ENCODE results near the gene KLF11.

KLF11 gene

DNA sequence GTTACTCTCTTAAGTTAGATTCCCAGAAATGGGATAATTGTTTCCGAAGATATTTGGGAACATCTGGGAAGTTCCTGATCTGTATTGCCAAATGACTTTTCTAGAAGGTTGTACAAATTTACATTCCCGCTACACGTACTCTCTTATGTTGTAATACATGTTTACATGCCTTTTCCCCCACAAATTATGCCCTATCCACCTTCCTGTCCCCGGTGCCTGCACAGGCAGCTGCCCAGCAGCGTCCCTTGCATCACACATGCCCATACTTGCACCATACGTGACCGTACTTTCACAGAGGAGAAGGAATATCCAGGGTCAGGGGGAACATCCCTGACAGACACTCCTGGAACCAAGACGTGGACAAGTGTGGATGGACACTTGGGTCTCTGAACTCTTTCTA, 24.2 kb upstream of the KLF11 start:
- no peaks in the 10 kb centered on the region for H3K9me3 ChIP-seq (ENCODE audit: insufficient read depth, low read depth, low read length)
- no peaks in the 10 kb centered on the region for H3K4me1 ChIP-seq (ENCODE audit: insufficient read depth, low read length)
- H3K9ac ChIP-seq (ENCODE audit: low read depth, low read length) = no peak overlapping the region
- no peak overlapping the region for H3K27ac ChIP-seq (ENCODE audit: low read length)
- H3K36me3 ChIP-seq (ENCODE audit: insufficient read depth, low read depth, low read length) = no peaks in the 10 kb centered on the region
- H3K27me3 ChIP-seq (ENCODE audit: insufficient read depth, low read length) = no peaks in the 10 kb centered on the region
- H3K4me3 ChIP-seq (ENCODE audit: low read length) = no peak overlapping the region

GRCh38 chr2:10019602-10020400, 23.5 kb upstream of the KLF11 start:
- H3K27me3 ChIP-seq (ENCODE audit: insufficient read depth, low read length) = no peaks in the 10 kb centered on the region
- no peaks in the 10 kb centered on the region for H3K36me3 ChIP-seq (ENCODE audit: insufficient read depth, low read depth, low read length)
- no peaks in the 10 kb centered on the region for H3K4me1 ChIP-seq (ENCODE audit: insufficient read depth, low read length)
- H3K9me3 ChIP-seq (ENCODE audit: insufficient read depth, low read depth, low read length) = no peaks in the 10 kb centered on the region
- H3K27ac ChIP-seq (ENCODE audit: low read length) = no peak overlapping the region
- no peak overlapping the region for H3K9ac ChIP-seq (ENCODE audit: low read depth, low read length)
- no peak overlapping the region for H3K4me3 ChIP-seq (ENCODE audit: low read length)

DNA sequence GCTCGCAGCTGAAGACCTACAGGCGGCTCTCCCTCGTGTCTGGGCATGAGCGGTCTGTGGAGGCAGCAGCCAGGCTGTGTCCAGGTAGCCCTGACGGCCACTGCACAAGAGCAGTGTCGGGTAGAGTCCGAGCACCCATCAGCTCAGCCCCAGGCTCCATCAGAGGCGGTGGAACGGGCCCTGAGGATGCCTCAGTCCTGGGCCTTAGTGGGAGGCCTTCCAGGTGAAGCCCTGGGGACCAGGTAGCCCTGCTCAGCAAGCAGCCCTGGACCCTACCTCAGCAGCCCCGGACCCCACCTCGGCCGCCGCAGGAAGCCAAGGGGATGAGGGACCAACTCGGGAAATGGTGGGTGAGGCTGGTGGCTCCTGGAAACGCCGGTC, 21.3 kb upstream of the KLF11 start:
- no peaks in the 10 kb centered on the region for H3K36me3 ChIP-seq (ENCODE audit: insufficient read depth, low read depth, low read length)
- no peaks in the 10 kb centered on the region for H3K9me3 ChIP-seq (ENCODE audit: insufficient read depth, low read depth, low read length)
- H3K27ac ChIP-seq (ENCODE audit: low read length) = no peak overlapping the region
- no peaks in the 10 kb centered on the region for H3K27me3 ChIP-seq (ENCODE audit: insufficient read depth, low read length)
- H3K4me3 ChIP-seq (ENCODE audit: low read length) = no peak overlapping the region
- no peaks in the 10 kb centered on the region for H3K4me1 ChIP-seq (ENCODE audit: insufficient read depth, low read length)
- no peak overlapping the region for H3K9ac ChIP-seq (ENCODE audit: low read depth, low read length)

- Histone ChIP-seq H3K9ac (ENCODE audit: low read depth, low read length) (no peak overlapping the region), H3K36me3 (ENCODE audit: insufficient read depth, low read depth, low read length) (no peaks in the 10 kb centered on the region), H3K27me3 (ENCODE audit: insufficient read depth, low read length) (no peaks in the 10 kb centered on the region), H3K4me1 (ENCODE audit: insufficient read depth, low read length) (no peaks in the 10 kb centered on the region), H3K9me3 (ENCODE audit: insufficient read depth, low read depth, low read length) (no peaks in the 10 kb centered on the region), H3K27ac (ENCODE audit: low read length) (no peak overlapping the region), H3K4me3 (ENCODE audit: low read length) (no peak overlapping the region)
Observed at GRCh38 chr2:10022445-10022844, 20.9 kb upstream of the KLF11 start.

- no peak overlapping the region for H3K4me3 ChIP-seq (ENCODE audit: low read length)
- H3K4me1 ChIP-seq (ENCODE audit: insufficient read depth, low read length) = no peaks in the 10 kb centered on the region
- no peaks in the 10 kb centered on the region for H3K36me3 ChIP-seq (ENCODE audit: insufficient read depth, low read depth, low read length)
- H3K27me3 ChIP-seq (ENCODE audit: insufficient read depth, low read length) = no peaks in the 10 kb centered on the region
- no peaks in the 10 kb centered on the region for H3K9me3 ChIP-seq (ENCODE audit: insufficient read depth, low read depth, low read length)
- no peak overlapping the region for H3K27ac ChIP-seq (ENCODE audit: low read length)
- no peak overlapping the region for H3K9ac ChIP-seq (ENCODE audit: low read depth, low read length)
Observed at GRCh38 chr2:10022966-10023662, 20.2 kb upstream of the KLF11 start.

- Histone ChIP-seq H3K27ac (ENCODE audit: low read length) (no peak overlapping the region), H3K4me3 (ENCODE audit: low read length) (no peak overlapping the region), H3K27me3 (ENCODE audit: insufficient read depth, low read length) (no peaks in the 10 kb centered on the region), H3K9ac (ENCODE audit: low read depth, low read length) (no peak overlapping the region), H3K36me3 (ENCODE audit: insufficient read depth, low read depth, low read length) (no peaks in the 10 kb centered on the region), H3K9me3 (ENCODE audit: insufficient read depth, low read depth, low read length) (no peaks in the 10 kb centered on the region), H3K4me1 (ENCODE audit: insufficient read depth, low read length) (peaks cover 7% of the 10 kb centered on the region; the same call in 1 of the 2 replicates)
Observed at GRCh38 chr2:10026940-10027569, 16.3 kb upstream of the KLF11 start.

DNA sequence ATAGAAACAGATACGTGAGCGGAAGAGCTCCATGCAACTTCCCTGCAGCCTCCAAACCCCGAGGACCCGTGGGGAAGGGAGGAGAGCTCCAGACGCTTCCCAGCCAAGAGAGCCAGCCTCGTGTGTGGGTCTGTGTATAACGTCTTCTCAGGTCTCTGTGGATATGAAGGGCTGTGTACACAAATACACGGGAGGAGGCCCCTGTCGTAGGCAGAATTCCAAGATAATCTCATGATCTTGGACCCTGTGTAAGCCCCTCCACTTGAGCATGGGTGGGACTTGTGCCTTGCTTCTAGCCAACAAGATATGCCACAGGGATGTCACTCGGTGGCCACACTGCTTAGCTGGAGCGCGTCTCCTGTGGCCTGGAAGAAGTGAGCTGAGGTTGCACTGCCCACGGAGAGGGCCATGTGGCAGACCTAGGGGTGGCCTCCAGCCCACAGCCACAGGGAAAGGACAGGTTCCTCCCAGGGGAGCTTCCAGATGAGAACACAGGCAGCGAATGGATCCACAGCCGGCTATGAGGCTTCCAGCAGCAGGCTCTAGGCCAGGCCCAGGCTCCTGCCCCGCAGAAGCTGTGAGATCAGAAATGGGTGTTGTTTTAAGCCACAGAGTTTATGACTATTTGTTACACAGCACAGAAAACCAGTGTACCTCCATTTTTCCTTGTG, 15.6 kb upstream of the KLF11 start:
- no peaks in the 10 kb centered on the region for H3K27me3 ChIP-seq (ENCODE audit: insufficient read depth, low read length)
- H3K4me1 ChIP-seq (ENCODE audit: insufficient read depth, low read length) = peaks cover 7% of the 10 kb centered on the region; the same call in 1 of the 2 replicates
- H3K4me3 ChIP-seq (ENCODE audit: low read length) = no peak overlapping the region
- H3K9ac ChIP-seq (ENCODE audit: low read depth, low read length) = no peak overlapping the region
- no peaks in the 10 kb centered on the region for H3K36me3 ChIP-seq (ENCODE audit: insufficient read depth, low read depth, low read length)
- H3K27ac ChIP-seq (ENCODE audit: low read length) = no peak overlapping the region
- no peaks in the 10 kb centered on the region for H3K9me3 ChIP-seq (ENCODE audit: insufficient read depth, low read depth, low read length)

DNA sequence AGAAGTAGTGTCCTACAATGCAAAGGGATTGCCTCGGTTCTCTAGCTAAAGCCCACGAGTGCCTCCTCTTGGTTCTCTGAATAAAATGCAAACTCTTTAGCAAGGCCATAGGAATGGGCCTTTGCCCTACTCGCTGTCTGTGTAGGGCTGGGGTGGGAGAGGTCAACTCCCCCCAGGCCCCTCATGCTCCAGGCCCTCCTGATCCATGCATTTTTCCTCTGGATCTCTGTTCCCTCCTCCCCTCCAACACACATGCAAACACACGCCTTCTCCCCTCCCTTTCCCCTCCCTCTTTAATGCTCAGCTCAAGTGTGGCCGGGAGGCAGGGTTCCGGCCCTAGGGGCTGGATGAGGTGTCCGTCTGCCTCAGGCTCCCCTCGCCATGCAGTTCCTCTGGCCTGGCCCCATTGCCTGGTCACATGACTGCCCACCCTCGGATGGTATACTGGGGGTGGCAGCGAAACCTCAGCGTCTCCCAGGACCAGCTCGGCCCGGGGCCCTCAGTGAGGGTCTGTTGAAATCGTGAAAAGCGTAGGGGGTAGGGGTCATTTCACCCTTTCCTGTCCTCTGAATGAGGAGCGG, 14.9 kb upstream of the KLF11 start:
- H3K4me3 ChIP-seq (ENCODE audit: low read length) = no peak overlapping the region
- no peaks in the 10 kb centered on the region for H3K9me3 ChIP-seq (ENCODE audit: insufficient read depth, low read depth, low read length)
- H3K9ac ChIP-seq (ENCODE audit: low read depth, low read length) = no peak overlapping the region
- H3K27me3 ChIP-seq (ENCODE audit: insufficient read depth, low read length) = no peaks in the 10 kb centered on the region
- H3K4me1 ChIP-seq (ENCODE audit: insufficient read depth, low read length) = peaks cover 7% of the 10 kb centered on the region; the same call in 1 of the 2 replicates
- no peaks in the 10 kb centered on the region for H3K36me3 ChIP-seq (ENCODE audit: insufficient read depth, low read depth, low read length)
- no peak overlapping the region for H3K27ac ChIP-seq (ENCODE audit: low read length)

GRCh38 chr2:10028988-10029874, 14.1 kb upstream of the KLF11 start:
- Histone ChIP-seq H3K4me3 (ENCODE audit: low read length) (0 out of 2 replicates have a peak overlapping the region, but pooled peaks have one; percentile 18), H3K27ac (ENCODE audit: low read length) (no peak overlapping the region), H3K27me3 (ENCODE audit: insufficient read depth, low read length) (no peaks in the 10 kb centered on the region), H3K4me1 (ENCODE audit: insufficient read depth, low read length) (peaks cover 7% of the 10 kb centered on the region; the same call in 1 of the 2 replicates), H3K36me3 (ENCODE audit: insufficient read depth, low read depth, low read length) (no peaks in the 10 kb centered on the region), H3K9me3 (ENCODE audit: insufficient read depth, low read depth, low read length) (no peaks in the 10 kb centered on the region), H3K9ac (ENCODE audit: low read depth, low read length) (no peak overlapping the region)

GRCh38 chr2:10029875-10030223, 13.5 kb upstream of the KLF11 start:
- Histone ChIP-seq H3K27ac (ENCODE audit: low read length) (no peak overlapping the region), H3K4me1 (ENCODE audit: insufficient read depth, low read length) (peaks cover 7% of the 10 kb centered on the region; the same call in 1 of the 2 replicates)

More at GRCh38 chr2:10029875-10030223, 13.5 kb upstream of the KLF11 start:
- Histone ChIP-seq H3K4me3 (ENCODE audit: low read length) (no peak overlapping the region), H3K9ac (ENCODE audit: low read depth, low read length) (no peak overlapping the region), H3K27me3 (ENCODE audit: insufficient read depth, low read length) (no peaks in the 10 kb centered on the region), H3K36me3 (ENCODE audit: insufficient read depth, low read depth, low read length) (no peaks in the 10 kb centered on the region), H3K9me3 (ENCODE audit: insufficient read depth, low read depth, low read length) (no peaks in the 10 kb centered on the region)
